Activated T-cell treated with anti-CD3 and anti-CD28 coated beads for 24 hours (primary cell): ENCODE data around the gene PPP1R15B.

ENCODE experiments used
- DNase-seq: peaks from one replicate; pipeline ENCODE4 v3.0.0-alpha.2; 2020; ENCODE audit warnings: low read depth

Gene PPP1R15B

DNA sequence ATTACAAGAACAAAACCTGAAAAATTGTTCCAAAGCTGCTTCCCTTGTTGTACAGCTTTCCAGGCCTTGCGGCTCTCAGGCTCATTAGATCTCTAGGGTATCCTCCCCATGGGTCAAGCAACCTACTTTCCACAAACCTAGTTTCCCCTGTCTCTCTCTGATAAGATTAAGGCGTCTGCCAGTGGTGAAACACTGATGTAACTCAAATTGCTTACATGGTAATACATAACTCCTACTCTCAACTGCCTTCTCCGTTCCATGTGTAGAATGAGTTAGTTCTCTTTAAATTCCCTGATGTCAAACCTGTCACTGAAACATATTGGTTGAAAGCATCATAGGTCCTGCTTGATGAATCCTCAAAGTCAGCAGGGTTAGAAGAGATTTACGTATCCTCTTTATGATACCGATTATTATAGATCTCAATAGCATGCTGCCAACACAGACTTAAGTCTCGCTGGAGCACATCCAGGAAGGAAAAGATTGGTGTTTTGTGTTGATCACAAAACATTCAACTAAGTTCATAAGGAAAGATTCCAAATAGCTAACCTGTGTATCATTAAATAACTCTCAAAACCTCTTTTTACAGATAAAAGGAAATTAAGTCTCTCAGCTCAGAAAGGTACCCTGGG is 10.6 kb downstream of the PPP1R15B start:
- no peak for DNase-seq

DNA sequence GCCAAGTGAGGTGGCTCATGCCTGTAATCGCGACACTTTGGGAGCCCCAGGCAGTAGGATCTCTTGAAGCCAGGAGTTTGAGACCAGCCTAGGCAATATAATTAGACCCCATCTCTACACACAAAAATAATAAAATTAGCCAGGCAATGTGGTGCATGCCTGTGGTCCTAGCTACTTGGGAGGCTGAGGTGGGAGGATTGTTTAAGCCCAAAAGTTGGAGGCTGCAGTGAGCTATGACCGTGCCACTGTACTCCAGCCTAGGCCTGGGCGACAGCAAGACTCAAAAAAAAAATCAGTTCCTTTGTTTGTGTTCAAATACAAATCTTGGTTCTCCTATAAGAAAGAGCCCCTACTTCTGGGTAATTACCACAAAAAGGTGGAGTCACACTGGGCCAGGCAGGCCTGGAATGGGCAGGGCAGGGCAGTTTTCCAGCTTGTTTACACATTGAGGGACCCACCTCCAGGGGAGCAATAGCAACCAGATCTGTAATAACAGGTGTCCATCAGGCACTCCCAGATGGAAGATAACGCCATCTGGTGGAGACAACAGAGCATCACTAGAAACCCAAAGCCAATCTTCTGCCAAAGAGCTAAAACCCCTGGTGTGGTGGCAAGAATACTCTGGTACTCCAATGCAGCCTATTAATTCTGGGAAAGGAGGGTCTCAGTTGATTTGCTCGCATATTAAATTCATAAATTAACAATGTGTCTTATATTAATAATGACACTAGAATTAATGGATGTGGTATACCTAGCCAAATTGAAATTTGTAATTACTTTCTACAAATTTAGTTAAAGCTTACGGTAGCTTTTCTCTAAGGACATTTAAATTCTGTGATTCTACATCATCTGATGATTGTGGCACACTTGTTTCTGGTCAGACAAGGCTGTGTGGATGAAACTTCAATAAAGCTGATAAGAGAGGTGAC is 13.2 kb downstream of the PPP1R15B start:
- peak; percentile 50 for DNase-seq

DNA sequence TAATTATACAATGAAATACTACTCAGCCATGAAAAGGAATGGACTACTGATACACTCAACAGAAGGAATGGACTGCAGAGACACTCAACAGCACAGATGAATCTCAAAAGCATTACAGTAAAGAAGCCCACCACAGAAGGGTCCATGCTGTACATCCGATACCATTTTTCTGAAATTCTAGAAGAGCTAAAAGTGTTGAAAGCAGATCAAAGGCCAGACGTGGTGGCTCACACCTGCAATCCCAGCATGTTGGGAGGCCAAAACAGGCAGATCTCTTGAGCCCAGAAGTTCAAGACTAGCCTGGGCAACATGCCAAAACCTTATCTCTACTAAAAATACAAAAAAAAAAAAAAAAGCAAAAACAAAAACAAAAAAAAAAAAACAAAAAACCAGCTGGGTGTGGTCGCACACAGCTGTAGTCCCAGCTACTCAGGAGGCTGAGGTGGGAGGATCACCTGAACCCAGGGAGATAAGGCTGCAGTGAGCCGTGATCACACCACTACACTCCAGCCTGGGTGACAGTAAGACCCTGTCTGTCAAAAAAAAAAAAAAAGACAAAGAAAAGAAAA is 15.5 kb downstream of the PPP1R15B start:
- DNase-seq: no peak

DNA sequence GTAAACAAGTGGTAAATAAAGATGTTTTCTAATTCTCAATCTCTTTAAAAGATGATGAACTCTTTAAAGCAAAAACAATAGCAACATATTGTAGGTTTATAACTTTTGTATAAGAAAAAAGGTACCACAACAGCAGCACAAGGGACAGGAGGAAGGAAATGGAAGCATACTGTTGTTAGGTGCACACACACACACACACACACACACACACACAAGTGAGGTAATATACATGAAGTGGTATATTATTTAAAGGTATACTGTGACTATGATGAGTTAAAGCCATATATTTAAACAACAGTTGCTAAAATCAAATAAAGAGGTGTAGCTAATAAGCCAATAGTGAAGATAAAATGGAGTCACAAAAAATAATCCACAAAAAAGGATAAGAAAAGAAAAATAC is 20.0 kb downstream of the PPP1R15B start:
- DNase-seq: no peak

DNA sequence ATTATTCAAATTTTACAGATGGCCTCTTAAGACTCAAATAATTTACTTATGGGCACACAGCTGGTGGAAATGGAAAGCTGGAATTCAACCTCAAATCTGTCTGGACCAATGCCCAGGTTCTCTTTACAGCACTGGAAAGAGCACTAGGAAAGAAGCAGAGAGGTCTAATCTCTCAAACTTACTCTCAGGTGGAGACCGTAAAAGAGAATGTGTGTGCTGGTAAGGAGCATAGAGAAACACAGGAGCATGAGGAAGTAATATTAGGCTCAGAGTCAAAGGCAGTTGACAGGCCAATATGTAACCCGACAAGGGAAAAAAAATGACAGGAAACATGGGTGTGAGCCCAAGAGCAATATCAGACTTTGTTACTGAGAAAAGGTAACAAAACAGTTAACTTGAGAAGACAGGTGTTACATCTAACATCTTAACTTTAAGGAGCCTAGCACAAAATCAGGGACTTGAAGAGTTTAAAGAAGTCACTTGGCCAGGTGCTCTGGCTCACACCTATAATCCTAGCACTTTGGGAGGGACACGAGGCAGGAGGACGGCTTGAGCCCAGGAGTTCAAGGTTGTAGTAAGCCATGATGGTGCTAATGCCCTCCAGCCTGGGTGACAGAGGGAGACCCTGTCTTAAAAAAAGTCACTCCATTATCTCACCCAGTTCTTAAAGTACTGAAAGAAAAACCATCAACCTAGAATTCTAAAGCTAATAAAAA is 20.7 kb downstream of the PPP1R15B start:
- DNase-seq: no peak

DNA sequence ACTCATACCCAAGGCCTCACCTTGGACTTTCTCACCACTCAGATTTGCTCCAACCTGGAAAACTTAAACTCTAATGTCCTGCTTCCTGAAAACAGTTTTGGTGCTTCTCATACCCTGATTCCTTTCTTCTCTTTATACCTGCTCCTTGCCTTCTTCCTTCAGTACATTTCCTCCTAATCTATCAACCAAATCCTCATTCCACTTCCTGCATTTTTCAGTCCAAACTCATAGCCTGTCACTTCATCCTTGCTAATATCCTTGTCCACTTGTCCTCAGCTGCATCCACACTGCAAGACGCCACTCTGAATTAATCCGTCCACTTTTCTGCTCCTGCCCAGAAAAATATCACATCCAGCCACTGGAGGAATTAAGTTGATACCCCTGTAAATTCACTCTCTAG is 25.9 kb downstream of the PPP1R15B start:
- DNase-seq: no peak

DNA sequence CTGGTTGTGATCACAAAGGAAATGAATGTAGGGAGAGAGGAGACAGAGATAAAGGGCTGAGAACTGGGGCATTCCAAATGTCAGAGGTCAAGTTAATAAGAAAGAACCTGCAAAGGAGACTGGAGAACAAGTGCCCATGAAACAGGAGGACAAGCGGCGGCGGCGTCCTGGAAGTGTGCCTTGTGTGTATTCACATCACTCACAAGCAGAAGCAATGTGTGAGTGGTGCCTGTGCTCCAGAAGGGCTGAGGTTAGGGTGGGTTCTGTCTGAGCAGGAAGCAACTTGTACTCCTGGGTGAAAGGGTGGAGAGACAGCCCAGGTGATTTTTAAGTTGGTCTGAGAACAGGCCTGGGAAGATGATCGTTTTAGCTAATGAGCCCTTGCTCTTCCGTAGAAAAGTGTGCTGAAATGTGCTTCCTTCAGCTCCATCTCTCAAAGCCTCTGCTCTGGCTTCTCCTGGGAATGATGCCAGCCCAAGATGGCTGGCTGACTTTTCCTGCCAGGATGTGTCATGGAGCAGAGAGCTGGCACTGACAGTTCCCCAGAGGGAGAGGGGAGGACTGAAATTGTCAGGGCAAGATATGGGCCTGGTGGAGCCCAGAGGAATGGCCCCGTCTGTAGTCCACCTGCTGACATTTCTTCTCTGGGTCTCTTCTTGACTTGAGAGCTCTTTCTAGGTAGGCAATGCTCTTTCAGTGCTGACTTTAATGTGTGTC is 26.8 kb downstream of the PPP1R15B start:
- no peak for DNase-seq

DNA sequence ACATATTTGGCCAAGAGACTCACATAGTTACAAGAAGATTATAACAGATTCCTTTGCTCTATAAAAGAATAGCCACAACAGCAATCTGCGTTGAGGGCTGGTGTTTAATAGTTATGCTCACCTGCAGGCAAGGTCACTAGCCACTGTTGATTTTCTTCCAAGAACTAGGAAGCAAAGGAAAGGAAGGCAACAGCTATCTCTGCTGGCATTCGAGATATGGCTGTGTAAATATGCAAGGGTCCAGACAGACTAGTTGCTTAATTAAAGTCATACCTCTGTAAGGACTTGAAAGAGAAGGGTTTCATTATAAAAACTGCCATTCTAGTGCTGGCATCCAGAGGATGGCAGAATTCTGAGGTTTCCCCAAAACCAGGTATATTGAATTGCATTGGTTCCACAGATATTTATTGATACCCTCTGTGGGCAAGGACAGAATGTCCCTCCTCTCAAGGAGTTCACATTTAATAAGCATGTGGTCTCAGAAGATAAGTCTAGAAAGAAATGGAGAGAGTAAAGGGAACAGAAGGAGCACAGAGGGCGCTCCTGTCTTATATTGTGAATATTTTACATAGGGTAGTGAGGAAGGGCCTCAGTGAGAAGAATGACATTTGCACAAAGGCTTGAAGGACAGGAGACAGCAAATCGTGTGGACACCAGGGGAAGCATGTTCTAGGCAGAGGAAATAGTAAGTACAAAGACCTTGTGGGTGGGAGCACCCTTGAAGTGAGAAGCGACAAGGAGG is 28.3 kb downstream of the PPP1R15B start:
- DNase-seq: no peak

DNA sequence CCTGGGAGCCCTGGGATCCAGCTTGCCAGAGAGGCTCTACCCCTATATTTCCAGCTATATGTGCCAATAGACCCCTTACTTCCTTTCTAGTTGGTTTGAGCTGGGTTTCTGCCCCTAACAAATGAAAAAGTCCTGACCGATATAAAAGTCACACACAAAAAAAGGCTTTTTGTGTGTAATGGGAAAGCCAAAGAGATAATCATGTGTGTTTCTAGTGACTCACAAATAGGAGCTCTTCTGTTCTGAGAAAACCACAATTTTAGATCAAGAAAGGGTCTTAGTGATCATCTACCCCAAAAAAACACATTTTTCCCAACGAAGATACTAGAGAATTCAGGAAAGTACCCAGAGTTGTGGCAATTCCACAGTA is 28.9 kb downstream of the PPP1R15B start:
- DNase-seq: no peak

DNA sequence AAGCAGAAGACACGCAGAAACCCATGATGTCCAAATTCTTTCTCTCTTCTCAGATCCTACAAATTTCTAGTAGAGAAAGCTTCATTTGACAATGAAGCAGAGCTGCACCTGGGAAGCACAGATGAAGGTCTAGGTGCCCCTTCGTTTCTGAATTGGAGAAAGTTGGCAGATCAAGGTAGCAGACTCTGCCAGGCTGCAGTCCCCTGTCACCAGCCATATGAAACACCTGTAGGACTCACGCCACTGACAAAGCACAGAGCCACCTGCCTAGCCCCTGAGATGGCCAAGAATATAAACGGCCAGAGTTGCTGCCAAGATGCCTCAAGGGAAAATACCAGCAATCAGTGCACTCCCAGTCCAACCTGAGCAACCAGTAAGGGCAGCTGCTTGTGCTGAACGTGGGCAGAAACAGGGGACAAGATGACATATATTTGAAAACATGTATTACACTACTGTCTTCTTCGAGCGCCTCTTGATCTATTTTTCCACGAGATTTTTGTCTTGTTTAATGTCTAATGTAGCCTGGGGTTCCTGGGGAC is 31.3 kb downstream of the PPP1R15B start:
- no peak for DNase-seq

DNA sequence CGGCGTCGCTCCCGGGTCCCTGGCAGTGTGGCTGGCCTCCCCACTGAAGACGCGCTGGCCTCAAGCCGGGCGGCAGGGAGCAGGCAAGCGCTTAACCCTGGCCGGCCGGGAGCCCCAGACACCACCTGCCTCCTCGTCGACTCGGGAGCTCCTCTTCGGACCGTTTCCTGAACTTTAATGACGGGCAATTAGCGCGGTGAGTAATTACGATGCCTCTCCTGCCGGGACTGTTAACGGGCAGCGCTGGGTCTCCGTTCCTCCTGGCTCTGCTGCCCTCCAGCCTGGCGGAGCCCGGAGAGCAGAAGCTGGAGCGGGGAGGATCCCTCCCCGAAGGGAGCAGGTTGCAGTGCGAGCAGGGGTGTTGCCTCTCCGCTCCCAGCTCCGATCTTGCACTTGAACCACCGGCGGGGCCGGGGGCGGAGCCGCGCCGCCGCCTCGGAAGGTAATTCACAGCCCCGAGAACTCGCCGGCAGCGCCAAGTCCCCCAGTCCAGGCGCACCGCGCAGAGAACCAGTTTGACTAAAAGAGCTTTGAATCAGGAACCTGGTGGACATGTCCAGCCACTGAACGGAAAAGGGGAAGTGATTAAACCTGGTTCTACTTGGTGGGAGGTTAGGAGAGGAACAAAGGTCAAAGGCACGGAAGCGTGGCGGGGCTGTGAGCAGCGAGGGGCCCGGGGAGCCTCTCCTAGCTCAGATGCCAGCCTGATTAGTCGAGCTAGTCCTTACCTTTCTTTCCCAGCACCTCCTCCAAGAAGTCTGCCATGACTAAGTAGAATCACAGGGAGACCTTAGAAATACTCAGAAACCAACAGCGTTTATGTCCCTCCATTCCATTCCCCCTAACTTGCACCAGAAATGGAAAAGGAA is 33.6 kb downstream of the PPP1R15B start:
- DNase-seq: no peak

DNA sequence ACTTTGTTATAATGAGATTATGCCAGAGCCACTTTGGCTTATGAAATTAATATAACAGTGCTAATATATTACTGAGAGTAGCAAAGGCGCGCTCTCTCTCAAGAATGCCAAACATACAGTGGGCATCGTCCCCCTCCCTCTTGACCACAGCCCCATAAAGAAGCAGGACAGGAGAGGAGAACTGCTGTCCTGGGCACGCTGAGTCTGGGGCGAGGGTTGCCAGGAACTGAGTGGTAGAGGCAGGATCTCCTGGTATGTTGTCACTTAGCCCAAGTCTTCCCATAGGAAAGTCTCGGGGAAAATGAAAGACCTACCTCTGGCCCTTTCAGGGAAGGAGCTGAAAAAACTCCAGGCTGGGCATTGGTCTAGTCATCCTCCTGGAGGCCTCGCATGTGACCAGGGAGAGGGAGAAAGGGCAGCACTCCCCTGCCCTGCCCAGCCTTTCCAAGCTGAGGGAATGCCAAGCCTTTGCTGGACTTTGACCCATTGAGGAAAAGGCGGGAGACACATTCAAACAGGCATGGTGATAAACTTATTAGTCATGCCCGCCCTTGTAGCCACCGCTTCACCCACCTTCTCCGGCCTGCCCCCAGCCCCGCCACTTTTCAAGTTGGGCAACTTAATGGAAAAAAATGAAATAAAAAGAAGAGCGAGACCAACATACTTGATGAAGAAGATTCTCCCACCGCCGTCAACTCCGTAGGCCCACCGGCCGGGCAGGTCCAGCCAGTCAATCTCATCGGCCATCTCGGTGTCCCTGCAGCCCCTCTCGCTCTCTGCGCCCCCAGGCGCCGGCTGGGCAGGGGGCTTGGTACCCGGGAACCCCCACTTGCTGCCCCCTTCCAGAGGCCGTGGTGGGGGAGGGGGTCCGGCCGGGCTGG is 34.5 kb downstream of the PPP1R15B start:
- no peak for DNase-seq

DNA sequence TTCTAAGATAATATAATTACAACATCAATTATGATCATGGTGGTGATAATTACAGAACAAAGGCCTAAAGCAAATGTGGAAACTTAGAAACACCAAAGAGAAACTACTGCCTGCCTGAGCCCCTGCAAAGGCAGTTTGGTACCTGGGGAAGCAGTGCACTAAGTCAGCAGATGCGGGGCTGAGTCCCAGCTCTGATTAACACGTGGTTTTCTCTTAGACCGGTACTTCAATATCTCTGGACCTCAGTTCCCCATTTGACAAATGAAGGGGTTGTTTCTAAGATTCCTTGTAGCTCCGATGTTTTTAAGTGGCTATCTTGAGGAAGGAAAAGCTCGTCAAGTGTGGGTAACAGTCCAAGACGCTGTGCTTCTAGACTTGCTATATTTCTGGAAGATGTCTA is 35.2 kb downstream of the PPP1R15B start:
- DNase-seq: no peak

DNA sequence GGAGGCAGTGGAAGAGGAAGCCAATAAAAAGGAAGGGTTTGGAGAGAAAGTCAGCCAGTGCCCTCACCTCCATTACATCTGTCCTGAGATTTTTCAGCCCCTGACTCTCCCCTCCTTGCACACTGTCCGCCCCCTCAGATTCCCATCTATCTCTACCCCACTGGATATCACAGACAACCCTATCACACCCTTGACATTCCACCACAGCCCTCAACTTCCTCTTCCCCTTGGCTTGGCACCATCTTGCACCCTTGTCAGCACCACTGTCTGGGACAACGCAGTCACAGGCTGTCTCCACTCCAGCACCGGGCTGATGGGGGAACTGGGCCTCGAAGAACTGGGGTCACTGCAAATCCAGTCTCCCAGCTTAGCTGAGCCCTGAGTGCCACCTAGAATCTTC is 37.7 kb downstream of the PPP1R15B start:
- no peak for DNase-seq

DNA sequence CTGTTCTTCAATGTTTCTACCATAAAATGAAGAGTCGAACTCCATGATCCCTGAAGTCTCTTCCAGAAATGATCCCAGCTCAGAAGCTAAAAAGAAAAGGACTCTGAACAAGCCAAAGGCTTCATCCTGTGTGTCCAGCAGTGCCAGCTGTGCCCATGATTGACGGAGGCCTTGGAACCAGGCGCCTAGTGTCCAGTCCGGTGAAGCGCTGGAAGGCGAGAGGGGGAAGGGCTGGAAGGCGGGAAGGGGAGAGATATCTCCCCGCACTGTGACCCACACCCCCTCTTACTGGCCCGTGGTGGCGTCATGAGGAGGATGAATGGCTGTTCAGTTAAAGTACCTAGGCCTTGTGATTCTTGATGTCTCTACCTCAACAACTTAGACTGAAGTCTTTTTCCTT is 41.4 kb downstream of the PPP1R15B start:
- DNase-seq: no peak

DNA sequence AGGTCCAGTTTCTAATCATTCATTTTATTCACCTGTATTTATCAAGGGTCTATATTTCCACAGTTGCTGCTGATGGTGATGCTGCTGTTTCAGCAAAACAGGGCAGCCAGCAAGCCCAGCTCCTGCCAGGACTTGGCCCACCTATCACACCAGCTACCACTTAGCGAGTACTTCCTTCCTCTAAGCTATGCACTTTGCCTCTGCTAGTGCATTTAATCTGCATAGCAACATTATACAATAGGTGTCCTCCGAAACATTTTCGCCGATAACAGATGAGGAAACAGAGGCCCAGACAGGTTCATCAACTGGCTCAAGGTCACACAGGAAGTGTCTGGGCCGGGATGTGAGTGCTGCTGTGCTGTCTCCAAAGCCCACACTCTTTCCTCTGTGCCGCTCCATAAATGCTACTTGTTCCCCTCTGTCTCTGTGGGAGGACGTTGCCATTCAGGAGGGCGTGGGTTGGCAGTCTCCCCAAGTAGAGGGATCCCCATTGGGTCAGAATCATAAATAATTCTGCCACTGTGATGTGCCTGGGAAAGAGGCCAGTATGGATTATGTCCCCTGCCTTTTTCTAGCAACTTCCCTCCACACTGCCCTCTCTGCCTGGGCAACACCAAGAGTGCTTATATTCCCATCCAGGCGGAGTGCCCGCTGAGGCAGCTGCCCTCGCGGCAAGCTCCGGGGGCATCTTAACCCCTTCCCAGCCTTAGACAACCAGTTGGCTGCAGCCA is 42.5 kb downstream of the PPP1R15B start:
- DNase-seq: no peak

DNA sequence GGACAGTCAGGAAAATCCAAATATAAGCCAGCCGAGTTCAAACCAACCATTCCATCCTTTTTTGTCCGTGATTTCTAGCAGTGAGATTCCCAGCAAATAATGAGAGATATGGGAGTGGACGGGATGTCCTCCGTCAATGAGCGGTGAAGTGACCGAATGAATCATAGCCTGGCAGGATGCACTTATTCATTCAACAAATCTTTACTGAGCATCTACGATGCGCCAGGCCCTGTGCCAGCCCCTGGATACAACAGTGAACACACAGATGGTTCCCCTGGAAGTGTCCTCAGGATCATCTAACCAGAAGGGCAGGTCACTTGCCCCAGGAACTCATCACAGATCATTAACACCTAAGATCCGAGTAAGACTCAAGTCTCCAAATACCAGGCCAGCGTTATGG is 43.7 kb downstream of the PPP1R15B start:
- DNase-seq: no peak

DNA sequence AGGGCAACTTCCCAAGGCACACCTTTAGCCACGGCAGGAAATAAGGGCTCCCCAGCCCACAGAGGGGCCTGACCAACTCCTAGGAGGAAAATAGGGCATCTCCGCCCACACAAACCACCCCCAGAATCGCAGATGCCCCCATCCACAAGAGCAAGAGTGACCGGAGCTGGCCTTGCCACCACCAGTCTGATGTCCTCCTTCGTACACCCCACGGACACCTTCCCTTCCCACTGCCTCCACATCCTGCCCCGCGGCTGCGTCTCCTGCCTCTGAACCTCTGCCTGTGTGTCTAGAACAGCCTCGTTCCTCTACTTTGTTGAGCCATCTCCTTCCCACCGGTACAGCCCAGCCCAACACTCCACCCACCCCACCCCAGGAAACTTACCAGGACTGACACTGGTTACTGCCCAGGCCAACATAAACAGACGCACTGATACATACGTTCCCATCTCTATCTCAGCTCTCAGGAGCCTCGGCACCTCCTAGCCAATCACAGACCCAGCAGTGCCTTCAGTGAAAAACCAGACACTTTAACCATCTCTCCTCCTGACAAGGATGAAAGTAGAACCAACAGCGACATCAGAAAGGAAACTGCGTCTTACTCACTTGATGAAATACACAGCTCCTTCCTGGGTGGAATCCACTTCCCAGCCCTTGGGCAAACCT is 44.3 kb downstream of the PPP1R15B start:
- no peak for DNase-seq
